AG04450 (cell line): ENCODE data around the gene RBFOX2. TPM values are rescaled to one million over a fixed set of nuclear protein-coding genes. Genes with fewer than 3 reads are reported as not detected.

ENCODE experiments used
- CTCF ChIA-PET: fragments of 300-600, 350-600 bp; formaldehyde crosslinking; extraction: SDS; loops from one replicate; lab custom pipeline; 2022; ENCODE audit warnings: antibody characterized with exemption, inconsistent platforms; lab: Charles Lee
- POLR2A ChIA-PET: fragments of 350-600 bp; formaldehyde crosslinking; extraction: SDS; loops from one replicate; lab custom pipeline; 2021; ENCODE audit warnings: antibody characterized with exemption, inconsistent platforms; lab: Yijun Ruan, JAX
- DNase-seq: peaks from one replicate; pipeline ENCODE4 v3.0.0-alpha.2; 2011; ENCODE audit warnings: low read depth, low spot score
- H3K27ac ChIP-seq: one replicate; pipeline ENCODE4 v1.5.1; 2012; ENCODE audit warnings: low read depth, low read length, control low read depth
- H3K27me3 ChIP-seq: one replicate; pipeline ENCODE4 v1.6.0; 2012; ENCODE audit warnings: low read length; ENCODE audit not compliant: control insufficient read depth, insufficient read depth
- H3K4me3 ChIP-seq: 2 replicates; pipeline ENCODE4 v1.5.1; 2011; ENCODE audit warnings: mild to moderate bottlenecking, low read depth, low read length, control low read depth
- H3K9me3 ChIP-seq: 2 replicates; pipeline ENCODE4 v1.5.1; 2012; ENCODE audit warnings: low read length; ENCODE audit not compliant: control insufficient read depth, insufficient read depth
- polyA plus RNA-seq: library from polyadenylated mRNA; depleted of rRNA; stranded (reverse); fragments of >200 nt; gene quantifications from 2 replicates; pipeline ENCODE4 v1.2.3, GENCODE V29; 2011
- TF ChIP-seq, protein P1 (sequence below): IDR thresholded peaks from 2 replicates; pipeline ENCODE4 v1.5.1; 2011; ENCODE audit warnings: low read depth, low read length, control low read depth, inconsistent platforms

RBFOX2 gene
- polyA plus RNA-seq, 1 experiment: 288 TPM

DNA sequence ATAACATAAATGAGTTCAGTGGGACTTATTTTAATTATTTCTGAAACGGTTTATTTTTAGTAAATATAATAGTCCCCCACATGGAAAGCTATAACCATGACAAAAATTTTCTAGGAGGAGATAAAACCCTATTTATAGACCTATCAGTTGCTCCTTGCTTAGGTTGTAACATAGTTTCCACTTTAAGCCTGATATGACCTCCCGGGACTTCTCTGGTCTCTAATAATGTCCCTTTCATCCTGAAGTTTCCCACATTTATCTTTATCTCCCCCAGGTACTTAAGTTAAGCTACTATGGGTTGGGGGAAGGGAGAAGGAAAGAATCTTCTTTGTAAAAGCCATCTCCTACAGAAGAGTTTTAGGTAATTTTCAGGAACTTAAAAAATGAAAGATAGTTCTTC, 117.7 kb downstream of the RBFOX2 start:
- Histone ChIP-seq H3K4me3 (no peak overlapping the region), H3K27me3 (no peaks in the 10 kb centered on the region), H3K27ac (no peak overlapping the region), H3K9me3 (no peaks in the 10 kb centered on the region)
- TF ChIP-seq, protein P1, sequence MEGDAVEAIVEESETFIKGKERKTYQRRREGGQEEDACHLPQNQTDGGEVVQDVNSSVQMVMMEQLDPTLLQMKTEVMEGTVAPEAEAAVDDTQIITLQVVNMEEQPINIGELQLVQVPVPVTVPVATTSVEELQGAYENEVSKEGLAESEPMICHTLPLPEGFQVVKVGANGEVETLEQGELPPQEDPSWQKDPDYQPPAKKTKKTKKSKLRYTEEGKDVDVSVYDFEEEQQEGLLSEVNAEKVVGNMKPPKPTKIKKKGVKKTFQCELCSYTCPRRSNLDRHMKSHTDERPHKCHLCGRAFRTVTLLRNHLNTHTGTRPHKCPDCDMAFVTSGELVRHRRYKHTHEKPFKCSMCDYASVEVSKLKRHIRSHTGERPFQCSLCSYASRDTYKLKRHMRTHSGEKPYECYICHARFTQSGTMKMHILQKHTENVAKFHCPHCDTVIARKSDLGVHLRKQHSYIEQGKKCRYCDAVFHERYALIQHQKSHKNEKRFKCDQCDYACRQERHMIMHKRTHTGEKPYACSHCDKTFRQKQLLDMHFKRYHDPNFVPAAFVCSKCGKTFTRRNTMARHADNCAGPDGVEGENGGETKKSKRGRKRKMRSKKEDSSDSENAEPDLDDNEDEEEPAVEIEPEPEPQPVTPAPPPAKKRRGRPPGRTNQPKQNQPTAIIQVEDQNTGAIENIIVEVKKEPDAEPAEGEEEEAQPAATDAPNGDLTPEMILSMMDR: no peak
- POLR2A ChIA-PET: no interaction called here
- CTCF ChIA-PET: interaction anchor here (0.9 to 1.0 kb wide), 2 partner anchors 20 to 155 kb away, joined by 3 to 4 read pairs; no protein-coding TSS in a partner anchor
- no peak for DNase-seq

DNA sequence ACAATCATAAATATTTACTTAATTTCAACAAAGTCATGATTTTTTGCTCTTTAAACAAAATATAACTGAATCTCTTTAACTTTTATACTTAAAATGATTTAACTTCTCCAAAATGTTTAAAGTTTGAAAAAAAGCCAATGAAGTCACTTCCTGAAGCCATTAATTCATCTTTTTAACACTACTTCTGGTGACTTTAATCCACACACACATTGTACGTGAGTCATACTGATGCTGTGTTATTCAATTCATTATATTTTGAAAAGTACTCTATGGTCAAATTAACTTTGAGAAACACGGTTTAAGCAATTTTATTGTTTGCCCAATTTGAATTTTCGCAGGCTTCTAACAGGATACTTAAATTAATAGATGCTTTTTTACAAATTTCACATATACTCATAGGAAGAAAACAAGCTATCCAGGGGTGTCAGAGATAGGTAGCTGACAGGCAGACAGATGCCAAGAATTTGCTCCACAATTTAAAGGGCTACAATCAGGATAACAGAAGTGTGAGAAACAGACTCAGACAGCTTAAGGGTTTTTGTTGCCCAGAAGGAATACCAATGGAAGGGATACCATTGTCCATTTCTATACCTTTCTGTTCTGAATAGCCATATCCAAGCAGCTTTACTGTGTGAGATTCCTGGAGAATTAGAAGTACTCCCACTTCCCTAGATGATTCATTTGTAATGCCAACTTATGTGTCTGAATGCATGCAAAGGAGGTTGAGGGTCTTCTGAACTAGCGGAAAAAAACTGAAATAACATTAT, 118.4 kb downstream of the RBFOX2 start:
- POLR2A ChIA-PET: no interaction called here
- Histone ChIP-seq H3K4me3 (no peak overlapping the region), H3K9me3 (no peaks in the 10 kb centered on the region), H3K27me3 (no peaks in the 10 kb centered on the region), H3K27ac (no peak overlapping the region)
- no peak for DNase-seq
- CTCF ChIA-PET: interaction anchor here (0.9 to 1.0 kb wide), 2 partner anchors 21 to 156 kb away, joined by 3 to 4 read pairs; no protein-coding TSS in a partner anchor
- TF ChIP-seq, protein P1: no peak

DNA sequence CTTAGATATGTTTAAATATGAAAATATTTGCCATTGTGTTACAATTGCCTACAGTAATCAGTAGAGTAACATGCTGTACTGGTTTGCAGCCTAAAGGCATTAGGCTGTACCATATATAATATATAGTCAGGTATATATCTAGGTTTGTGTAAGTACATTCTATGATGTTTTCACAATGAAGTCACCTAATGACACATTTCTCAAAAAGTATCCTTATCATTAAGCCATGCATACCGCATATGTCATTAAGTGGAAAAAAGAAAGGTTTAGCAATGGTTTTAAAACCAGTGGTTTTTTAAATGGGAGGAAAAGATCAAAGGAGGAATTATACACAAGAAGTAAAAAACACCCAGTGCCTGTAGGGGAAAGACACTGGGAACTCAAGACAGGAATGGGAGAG, 122.7 kb downstream of the RBFOX2 start:
- TF ChIP-seq, protein P1: no peak
- Histone ChIP-seq H3K27ac (no peak overlapping the region), H3K4me3 (no peak overlapping the region), H3K27me3 (no peaks in the 10 kb centered on the region), H3K9me3 (no peaks in the 10 kb centered on the region)
- ChIA-PET CTCF (no interaction called here), POLR2A (interaction anchor here (0.6 kb wide), 1 partner anchor 110 kb away, joined by 3 read pairs; no protein-coding TSS in a partner anchor)
- no peak for DNase-seq

DNA sequence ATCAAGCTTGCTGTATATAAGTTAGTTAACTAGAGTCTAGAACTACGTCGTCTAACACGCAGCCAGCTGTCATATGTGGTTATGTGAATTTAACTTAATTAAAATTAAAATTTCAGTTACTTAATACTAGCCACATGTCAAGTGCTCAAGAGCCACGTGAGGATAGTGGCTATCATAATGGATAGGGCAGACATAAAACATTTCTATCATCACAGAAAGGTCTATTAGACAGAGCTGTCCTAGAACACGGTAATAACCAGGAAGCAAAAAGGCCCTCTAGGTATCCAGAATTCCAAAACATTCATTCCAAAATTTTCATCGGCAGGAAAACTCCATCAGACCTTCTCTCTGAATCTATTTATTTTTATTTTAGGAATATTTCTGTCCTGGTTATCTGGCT, 123.9 kb downstream of the RBFOX2 start:
- ChIA-PET CTCF (interaction anchor here (2.7 kb wide), 1 partner anchor 161 kb away, joined by 7 read pairs; no protein-coding TSS in a partner anchor), POLR2A (no interaction called here)
- TF ChIP-seq, protein P1: no peak
- H3K27me3 ChIP-seq: no peaks in the 10 kb centered on the region
- no peak for DNase-seq
- no peak overlapping the region for H3K4me3 ChIP-seq
- no peak overlapping the region for H3K27ac ChIP-seq
- H3K9me3 ChIP-seq: no peaks in the 10 kb centered on the region

DNA sequence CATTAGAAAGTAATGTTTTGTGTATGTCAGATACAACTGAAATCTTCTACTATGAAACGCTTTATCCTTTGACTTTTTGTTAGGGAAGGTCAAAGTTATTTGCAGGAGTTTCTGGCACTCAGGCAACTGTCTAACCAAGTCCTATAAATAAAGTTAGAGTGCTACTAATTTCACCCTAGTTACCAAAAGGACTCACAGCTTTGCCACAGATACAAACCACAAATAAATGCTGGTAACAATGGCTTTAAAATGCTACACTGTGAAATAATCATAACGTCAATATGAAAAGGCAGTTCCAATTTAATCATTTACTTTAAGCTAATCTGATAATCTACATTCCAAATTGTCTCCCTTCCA, 124.3 kb downstream of the RBFOX2 start:
- TF ChIP-seq, protein P1: no peak
- Histone ChIP-seq H3K27ac (no peak overlapping the region), H3K9me3 (no peaks in the 10 kb centered on the region), H3K4me3 (no peak overlapping the region), H3K27me3 (no peaks in the 10 kb centered on the region)
- no peak for DNase-seq
- POLR2A ChIA-PET: no interaction called here
- CTCF ChIA-PET: interaction anchor here (2.7 kb wide), 1 partner anchor 162 kb away, joined by 7 read pairs; no protein-coding TSS in a partner anchor
